Parathyroid adenoma (tissue), 2 donors: ENCODE data around the gene TRDN.

Experiments used
- H2AFZ ChIP-seq: fragments of 300-600 bp; sonication (generic); one replicate; pipeline ENCODE4 v1.7.0; 2017; ENCODE audit warnings: antibody characterized with exemption, mild to moderate bottlenecking
- H3K27ac ChIP-seq: fragments of 300-600 bp; sonication (generic); one replicate; pipeline ENCODE4 v1.7.0; 2017
- H3K27me3 ChIP-seq: fragments of 300-600 bp; sonication (generic); one replicate; pipeline ENCODE4 v1.7.0; 2017; ENCODE audit warnings: low read length; ENCODE audit not compliant: control insufficient read depth, insufficient read depth
- H3K36me3 ChIP-seq: fragments of 300-600 bp; sonication (generic); one replicate; pipeline ENCODE4 v1.7.0; 2017; ENCODE audit warnings: low read length; ENCODE audit not compliant: control insufficient read depth, insufficient read depth
- H3K4me1 ChIP-seq: fragments of 300-600 bp; sonication (generic); one replicate; pipeline ENCODE4 v1.7.0; 2017; ENCODE audit warnings: control low read depth
- H3K4me2 ChIP-seq: fragments of 300-600 bp; sonication (generic); one replicate; pipeline ENCODE4 v1.7.0; 2017; ENCODE audit warnings: low read length
- H3K4me3 ChIP-seq: fragments of 300-600 bp; sonication (generic); one replicate; pipeline ENCODE4 v1.7.0; 2017; ENCODE audit warnings: low read depth, low read length
- H3K79me2 ChIP-seq: fragments of 300-600 bp; sonication (generic); one replicate; pipeline ENCODE4 v1.7.0; 2017; ENCODE audit warnings: control low read depth
- H3K9ac ChIP-seq: fragments of 300-600 bp; sonication (generic); one replicate; pipeline ENCODE4 v1.7.0; 2017; ENCODE audit warnings: mild to moderate bottlenecking
- H3K9me3 ChIP-seq: fragments of 300-600 bp; sonication (generic); one replicate; pipeline ENCODE4 v1.7.0; 2017; ENCODE audit warnings: low read length; ENCODE audit not compliant: control insufficient read depth
- TF ChIP-seq, protein P1 (sequence below): fragments of 300-600 bp; sonication (generic); IDR thresholded peaks from one replicate; pipeline ENCODE4 v1.7.0; 2017; ENCODE audit warnings: antibody characterized with exemption, mild to moderate bottlenecking
- donor health status: primary hyperparathyroidism.

TRDN gene

DNA sequence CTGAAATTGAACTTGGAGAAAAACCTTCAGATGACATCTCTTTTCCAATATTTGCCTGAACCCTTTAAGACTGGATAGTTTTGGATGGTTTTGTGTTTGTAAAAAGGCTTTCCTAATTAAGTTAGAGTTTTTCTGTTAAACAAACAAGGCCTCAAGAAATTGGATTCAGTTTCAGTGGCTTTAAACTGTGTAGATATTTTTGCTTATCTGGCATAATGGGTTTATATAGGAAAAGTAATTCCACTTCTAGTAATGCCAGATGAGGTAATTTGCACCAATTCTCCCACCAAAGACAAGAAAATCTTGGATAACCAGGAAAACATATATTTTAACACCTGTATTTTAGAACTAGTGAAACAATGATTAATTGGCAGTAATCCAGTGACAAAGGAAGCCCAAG lies 12.0 kb upstream of the TRDN start:
- no peaks in the 10 kb centered on the region for H3K4me1 ChIP-seq
- H3K4me2 ChIP-seq: no peak overlapping the region
- no peak overlapping the region for H3K27ac ChIP-seq
- H3K9me3 ChIP-seq: no peaks in the 10 kb centered on the region
- no peaks in the 10 kb centered on the region for H3K36me3 ChIP-seq
- H3K4me3 ChIP-seq: no peak overlapping the region
- TF ChIP-seq, protein P1, sequence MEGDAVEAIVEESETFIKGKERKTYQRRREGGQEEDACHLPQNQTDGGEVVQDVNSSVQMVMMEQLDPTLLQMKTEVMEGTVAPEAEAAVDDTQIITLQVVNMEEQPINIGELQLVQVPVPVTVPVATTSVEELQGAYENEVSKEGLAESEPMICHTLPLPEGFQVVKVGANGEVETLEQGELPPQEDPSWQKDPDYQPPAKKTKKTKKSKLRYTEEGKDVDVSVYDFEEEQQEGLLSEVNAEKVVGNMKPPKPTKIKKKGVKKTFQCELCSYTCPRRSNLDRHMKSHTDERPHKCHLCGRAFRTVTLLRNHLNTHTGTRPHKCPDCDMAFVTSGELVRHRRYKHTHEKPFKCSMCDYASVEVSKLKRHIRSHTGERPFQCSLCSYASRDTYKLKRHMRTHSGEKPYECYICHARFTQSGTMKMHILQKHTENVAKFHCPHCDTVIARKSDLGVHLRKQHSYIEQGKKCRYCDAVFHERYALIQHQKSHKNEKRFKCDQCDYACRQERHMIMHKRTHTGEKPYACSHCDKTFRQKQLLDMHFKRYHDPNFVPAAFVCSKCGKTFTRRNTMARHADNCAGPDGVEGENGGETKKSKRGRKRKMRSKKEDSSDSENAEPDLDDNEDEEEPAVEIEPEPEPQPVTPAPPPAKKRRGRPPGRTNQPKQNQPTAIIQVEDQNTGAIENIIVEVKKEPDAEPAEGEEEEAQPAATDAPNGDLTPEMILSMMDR: no peak
- H3K9ac ChIP-seq: no peak overlapping the region
- H3K79me2 ChIP-seq: no peaks in the 10 kb centered on the region
- no peak overlapping the region for H2AFZ ChIP-seq
- H3K27me3 ChIP-seq: no peaks in the 10 kb centered on the region

- no peaks in the 10 kb centered on the region for H3K36me3 ChIP-seq
- no peak overlapping the region for H2AFZ ChIP-seq
- no peaks in the 10 kb centered on the region for H3K79me2 ChIP-seq
Measured at GRCh38 chr6:123648020-123648580, 11.3 kb upstream of the TRDN start.

DNA sequence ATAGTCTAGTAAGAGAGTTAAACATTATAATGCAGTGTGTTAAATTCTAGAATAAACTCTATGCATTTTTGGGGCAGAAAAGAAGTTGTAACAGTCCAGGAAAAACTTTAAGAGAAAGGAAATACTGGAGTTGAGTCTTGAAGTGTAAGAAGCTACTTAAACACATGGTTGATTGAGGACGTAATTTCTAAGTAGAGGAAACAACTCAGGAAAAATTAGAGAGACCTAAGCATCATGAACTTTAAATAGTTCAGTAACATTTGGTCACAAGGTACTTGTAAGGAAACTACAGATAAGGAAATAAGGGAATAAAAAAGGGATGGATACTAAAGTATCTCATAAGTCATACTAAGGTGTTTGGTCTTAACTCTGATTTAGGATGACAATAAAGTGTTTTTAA lies 4.7 kb upstream of the TRDN start:
- Histone ChIP-seq H3K36me3 (no peaks in the 10 kb centered on the region), H3K9me3 (no peaks in the 10 kb centered on the region), H3K4me2 (no peak overlapping the region), H3K27me3 (no peaks in the 10 kb centered on the region), H3K79me2 (no peaks in the 10 kb centered on the region), H2AFZ (no peak overlapping the region), H3K27ac (no peak overlapping the region), H3K4me3 (no peak overlapping the region), H3K4me1 (no peaks in the 10 kb centered on the region), H3K9ac (no peak overlapping the region)
- TF ChIP-seq, protein P1: no peak

More at GRCh38 chr6:123648020-123648580, 11.3 kb upstream of the TRDN start:
- Histone ChIP-seq H3K4me1 (no peaks in the 10 kb centered on the region), H3K4me2 (no peak overlapping the region), H3K9ac (no peak overlapping the region), H3K9me3 (no peaks in the 10 kb centered on the region), H3K4me3 (no peak overlapping the region), H3K27me3 (no peaks in the 10 kb centered on the region), H3K27ac (no peak overlapping the region)
- TF ChIP-seq, protein P1: no peak

GRCh38 chr6:123640567-123641187 lies 3.9 kb upstream of the TRDN start:
- Histone ChIP-seq H3K4me3 (no peak overlapping the region), H3K27ac (no peak overlapping the region), H3K4me1 (no peaks in the 10 kb centered on the region), H3K9me3 (no peaks in the 10 kb centered on the region), H3K9ac (no peak overlapping the region), H3K27me3 (no peaks in the 10 kb centered on the region), H3K79me2 (no peaks in the 10 kb centered on the region), H2AFZ (no peak overlapping the region), H3K4me2 (no peak overlapping the region), H3K36me3 (no peaks in the 10 kb centered on the region)
- TF ChIP-seq, protein P1: no peak

GRCh38 chr6:123638865-123639264 lies 2.1 kb upstream of the TRDN start:
- Histone ChIP-seq H3K9ac (no peak overlapping the region), H3K79me2 (no peaks in the 10 kb centered on the region), H3K4me3 (no peak overlapping the region), H3K4me1 (no peaks in the 10 kb centered on the region), H3K27me3 (no peaks in the 10 kb centered on the region), H3K4me2 (no peak overlapping the region), H3K9me3 (no peaks in the 10 kb centered on the region), H3K36me3 (no peaks in the 10 kb centered on the region), H3K27ac (no peak overlapping the region), H2AFZ (no peak overlapping the region)
- TF ChIP-seq, protein P1: no peak
